K562 (cell line): ENCODE data around the gene ALS2. TPM values are rescaled to one million over a fixed set of nuclear protein-coding genes. Genes with fewer than 3 reads are reported as not detected.

Source experiments
- ATAC-seq: fragments of 200-7000 bp; cut with Tn5 transposase; 3 replicates; pipeline ENCODE4 v1.9.1; 2020; ENCODE audit warnings: moderate library complexity
- BruUV-seq: library from RNA; stranded (reverse); fragments of 400-500 nt; replicated peaks from 2 replicates; lab custom pipeline; 2021; lab: Mats Ljungman, UMichigan
- CTCF ChIA-PET: fragments of 300-600 bp; formaldehyde crosslinking; extraction: SDS; loops from one replicate; lab custom pipeline; 2021; ENCODE audit warnings: low intra/inter-chr PET ratio; lab: Yijun Ruan, JAX
- POLR2A ChIA-PET: fragments of 300-600, 350-650 bp; sonication (Branson Sonifier 250); formaldehyde crosslinking; extraction: SDS; loops from one replicate; lab custom pipeline; 2021; ENCODE audit warnings: antibody characterized with exemption, inconsistent platforms; lab: Yijun Ruan, JAX
- DNase-seq, 4 experiments: peaks; one replicate each; pipeline versions ENCODE4 v3.0.0 to v3.0.0-alpha.2; 2011 to 2018; ENCODE audit warnings: low spot score in 3 of 4, mixed read lengths in 3 of 4; ENCODE audit errors: extremely low read depth in 1 of 4
- FAIRE-seq: peaks from 2 replicates; lab custom pipeline; 2011; peaks lifted over from hg19 to GRCh38; lab: Jason Lieb, UNC
- H2AFZ ChIP-seq: 2 replicates; pipeline ENCODE4 v1.6.0; 2011; ENCODE audit warnings: low read depth, low read length, control low read depth, inconsistent platforms
- H3K27ac ChIP-seq: fragments of 200-600 bp; 3 replicates; pipeline ENCODE4 v1.8.0; 2011; ENCODE audit warnings: low read depth, mild to moderate bottlenecking, control low read depth, inconsistent platforms, low read length, moderate library complexity, mixed read lengths; ENCODE audit errors: extremely low read depth
- H3K27me3 ChIP-seq, 2 experiments: fragments of 300-600 bp in 1 of 2; 2 replicates in 1 of 2; 3 replicates in 1 of 2; pipeline versions ENCODE4 v1.6.0 to v1.8.0; 2011; ENCODE audit warnings: inconsistent platforms in 2 of 2, low read length in 2 of 2, mild to moderate bottlenecking in 1 of 2, mixed read lengths in 1 of 2, moderate library complexity in 1 of 2; ENCODE audit not compliant: control insufficient read depth in 2 of 2, insufficient read depth in 2 of 2
- H3K36me3 ChIP-seq: fragments of 300-600 bp; 3 replicates; pipeline ENCODE4 v1.8.0; 2011; ENCODE audit warnings: mild to moderate bottlenecking, low read length, inconsistent platforms; ENCODE audit not compliant: control insufficient read depth, insufficient read depth
- H3K4me1 ChIP-seq, 2 experiments: fragments of 200-600 bp in 1 of 2; replicated peaks in 1 of 2; 2 replicates in 1 of 2; 3 replicates in 1 of 2; pipeline versions ENCODE4 v1.5.1 to v1.8.0; 2011; ENCODE audit warnings: inconsistent platforms in 2 of 2, low read length in 2 of 2, mild to moderate bottlenecking in 1 of 2, mixed read lengths in 1 of 2, moderate library complexity in 1 of 2; ENCODE audit not compliant: control insufficient read depth in 2 of 2, insufficient read depth in 2 of 2
- H3K4me2 ChIP-seq: 2 replicates; pipeline ENCODE4 v1.6.1; 2011; ENCODE audit warnings: low read length, control low read depth, inconsistent platforms, mixed read lengths; ENCODE audit not compliant: insufficient read depth
- H3K4me3 ChIP-seq: fragments of 200-600 bp; sonication (generic), shearing (Covaris generic); 2 replicates; pipeline ENCODE4 v1.5.1; 2016; ENCODE audit warnings: control low read depth, inconsistent platforms
- H3K79me2 ChIP-seq: fragments of 200-600 bp; 3 replicates; pipeline ENCODE4 v1.8.0; 2011; ENCODE audit warnings: low read length, inconsistent platforms; ENCODE audit not compliant: control insufficient read depth, insufficient read depth
- H3K9ac ChIP-seq, 2 experiments: 2 replicates each; pipeline versions ENCODE4 v1.6.0 to v1.6.1; 2011; ENCODE audit warnings: low read depth in 2 of 2, low read length in 2 of 2, control low read depth in 1 of 2, inconsistent platforms in 1 of 2, mild to moderate bottlenecking in 1 of 2, mixed read lengths in 1 of 2; ENCODE audit not compliant: insufficient read depth in 1 of 2
- H3K9me1 ChIP-seq: one replicate; pipeline ENCODE4 v1.6.0; 2011; ENCODE audit warnings: inconsistent platforms, mild to moderate bottlenecking, low read length, moderate library complexity; ENCODE audit not compliant: control insufficient read depth, insufficient read depth
- H3K9me3 ChIP-seq: replicated peaks from 2 replicates; pipeline ENCODE4 v1.5.1; 2011; ENCODE audit warnings: low read depth, low read length, inconsistent platforms; ENCODE audit not compliant: control insufficient read depth, insufficient read depth
- H4K20me1 ChIP-seq: replicated peaks from 2 replicates; pipeline ENCODE4 v1.6.1; 2011; ENCODE audit warnings: low read length, inconsistent platforms, mixed read lengths; ENCODE audit not compliant: control insufficient read depth, insufficient read depth
- MCM3 ChIP-seq: fragments of 450-650 bp; IDR thresholded peaks from 2 replicates; pipeline ENCODE4 v1.6.1; 2016
- NEUROD1 ChIP-seq: fragments of 150-350 bp; IDR thresholded peaks from 2 replicates; pipeline ENCODE4 v1.6.1; 2014; ENCODE audit warnings: borderline replicate concordance, low read length, low read depth; ENCODE audit not compliant: partially characterized antibody
- NFATC3 ChIP-seq: fragments of 450-650 bp; IDR thresholded peaks from 2 replicates; pipeline ENCODE4 v1.6.1; 2017; ENCODE audit warnings: mild to moderate bottlenecking
- NFIX ChIP-seq: fragments of 250-450 bp; sonication (Bioruptor Pico); IDR thresholded peaks from 2 replicates; pipeline ENCODE4 v1.4.0; 2020; ENCODE audit warnings: low read depth, mild to moderate bottlenecking, moderate library complexity
- POU5F1 ChIP-seq: fragments of 150-350 bp; IDR thresholded peaks from 2 replicates; pipeline ENCODE4 v1.6.1; 2014; ENCODE audit warnings: borderline replicate concordance, low read length, low read depth, mild to moderate bottlenecking; ENCODE audit not compliant: partially characterized antibody
- SMAD2 ChIP-seq: fragments of 150-350 bp; IDR thresholded peaks from 2 replicates; pipeline ENCODE4 v1.6.1; 2014; ENCODE audit warnings: low read depth, mild to moderate bottlenecking, low read length
- TARDBP ChIP-seq: fragments of 450-650 bp; IDR thresholded peaks from 2 replicates; pipeline ENCODE4 v1.6.1; 2016
- ZNF217 ChIP-seq: sonication (generic); formaldehyde crosslinking; IDR thresholded peaks from 2 replicates; pipeline ENCODE4 v1.8.0; 2022; ENCODE audit warnings: mild to moderate bottlenecking, missing genetic modification reagents
- ZNF586 ChIP-seq: fragments of 450-650 bp; formaldehyde crosslinking; conservative IDR thresholded peaks from 2 replicates; pipeline ENCODE4 v1.4.0; 2020; ENCODE audit warnings: mild to moderate bottlenecking, moderate library complexity
- WGBS: fragments of 100-300 bp; shearing (Covaris generic); methylation state at CpG from one replicate; pipeline ENCODE4 v1.1.6; 2016; ENCODE audit warnings: low coverage, mixed read lengths; ENCODE audit not compliant: insufficient coverage; ENCODE audit errors: missing lambda C conversion rate; 5-methylcytosine and 5-hydroxymethylcytosine counted together
- in situ Hi-C: fragments of 300-500 bp; cut with MboI; formaldehyde crosslinking; loops from 4 replicates; pipeline ENCODE4 v1.15.0; 2018; ENCODE audit warnings: inconsistent platforms, mixed read lengths
- intact Hi-C: fragments of 100-400 bp; cut with micrococcal nuclease; formaldehyde crosslinking; loops from 2 replicates; pipeline ENCODE4 v1.14.2; 2022
- polyA plus RNA-seq, 8 experiments: library from polyadenylated mRNA; depleted of rRNA in 4 of 8; stranded (reverse) in 5 of 8; unstranded in 3 of 8; fragments of >200 nt; fragmentation: Nextera tagmentation in 2 of 8; fragmentation: Illumina TruSeq in 1 of 8; extraction: Ambion mirVana in 2 of 8; extraction: Trizol in 1 of 8; gene quantifications; 2 replicates each; pipeline versions ENCODE4 v1.2.1 to v1.2.3, GENCODE V29; 2011 to 2014; ENCODE audit warnings: inconsistent platforms in 1 of 8, missing spikeins in 1 of 8
- total RNA-seq, 7 experiments: library from RNA; depleted of rRNA in 6 of 7; stranded (reverse); fragments of >200 nt in 6 of 7; fragmentation: Illumina TruSeq in 2 of 7; extraction: Trizol in 2 of 7; gene quantifications; 2 replicates each; pipeline versions ENCODE4 v1.2.1 to v1.2.3, GENCODE V29; 2011 to 2021; ENCODE audit warnings: low replicate concordance in 1 of 7
- TF ChIP-seq, protein P1 (sequence below): fragments of 250-450 bp; sonication (Bioruptor Pico); IDR thresholded peaks from 2 replicates; pipeline ENCODE4 v1.5.0; 2021
- TF ChIP-seq, protein P2 (sequence below): fragments of 450-650 bp; IDR thresholded peaks from 2 replicates; pipeline ENCODE4 v1.6.1; 2016; ENCODE audit warnings: mild to moderate bottlenecking

The ALS2 gene
- total and polyA plus RNA-seq, 9 of the 15 experiments (the other 6 are each of a cell fraction or from before 2014, with no cell fraction given): 5.2 to 17.7 (median 11.6) TPM

DNA sequence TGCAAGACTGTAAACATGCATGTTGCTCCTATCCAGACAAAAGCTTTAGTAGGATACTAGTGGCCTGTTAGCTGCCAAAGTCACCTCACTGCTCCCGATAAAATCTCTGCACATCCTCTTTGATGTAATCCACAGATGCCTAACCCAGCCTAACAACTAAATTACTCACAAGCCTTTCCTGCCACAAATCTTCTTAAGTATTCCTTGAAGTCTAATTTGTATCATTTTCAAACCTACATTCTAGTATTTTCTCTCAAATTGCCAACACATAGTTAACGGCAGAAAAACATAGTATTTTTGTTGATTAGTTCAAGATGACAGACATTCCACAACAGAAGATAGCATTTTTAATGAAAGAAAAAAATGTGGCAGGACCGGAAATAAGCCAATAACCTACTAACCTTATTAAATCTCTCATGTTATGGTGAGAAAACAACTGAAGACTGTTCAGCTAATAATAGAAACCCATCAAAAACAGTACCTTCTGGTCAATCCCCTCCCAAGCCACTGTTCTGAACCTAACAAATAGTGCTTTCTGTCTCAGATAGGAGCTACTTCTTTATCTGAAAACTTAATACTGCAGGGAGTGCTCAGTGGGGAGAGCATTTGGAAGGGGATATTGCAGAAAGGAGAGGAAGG is 82.0 kb downstream of the ALS2 start, which contains the start of gene MPP4:
MPP4 (minus strand) TSS at position 57 of the 639 bp plus-strand sequence. CDS start 4,690 bp downstream, outside the sequence.
- Histone ChIP-seq H3K9ac (no peak within 1 kb of the TSS), H3K9me1 (no peaks in the 10 kb centered on the region), H3K27me3 (no peaks in the 10 kb centered on the region), H2AFZ (no peak within 1 kb of the TSS), H3K4me3 (no peak within 1 kb of the TSS), H3K4me2 (no peak within 1 kb of the TSS), H3K27ac (no peak within 1 kb of the TSS), H3K4me1 (no peaks in the 10 kb centered on the region; a peak in 1 of 5 replicates), H3K9me3 (no peaks in the 10 kb centered on the region), H4K20me1 (no peaks in the 10 kb centered on the region), H3K79me2 (no peaks in the 10 kb centered on the region), H3K36me3 (no peaks in the 10 kb centered on the region; the same call in 2 of the 3 replicates)
- no peak for ATAC-seq
- no peak for FAIRE-seq
- ChIA-PET CTCF (no interaction called here), POLR2A (no interaction called here)
- no TSS peak for BruUV-seq
- TF ChIP-seq ZNF586: no peak
- no peak for TF ChIP-seq POU5F1
- in situ Hi-C loops: no loop called here
- 52% methylated on average over 3 of the region's 3 CpGs for WGBS
- intact Hi-C loops: no loop called here
- no peak for DNase-seq

DNA sequence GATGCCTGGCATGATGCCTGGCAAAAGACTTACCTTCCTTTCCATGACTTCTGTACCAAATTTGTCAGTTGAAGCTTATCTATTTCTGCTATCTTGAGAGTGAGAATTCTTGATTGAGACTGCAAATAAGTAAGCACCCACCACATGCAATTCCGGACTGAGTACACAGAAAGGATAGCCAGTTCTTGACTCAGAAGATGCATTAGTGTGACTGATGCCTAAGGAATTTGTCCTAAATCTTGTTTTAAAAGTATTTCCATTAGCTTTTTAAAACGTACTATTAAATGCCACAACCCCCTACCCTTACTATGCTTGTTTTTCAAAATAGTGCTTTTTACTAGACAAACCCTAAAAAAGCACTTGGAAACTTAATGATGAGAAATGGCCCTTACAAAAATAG is 82.8 kb downstream of the ALS2 start:
- no peaks in the 10 kb centered on the region for H3K27me3 ChIP-seq
- H3K36me3 ChIP-seq: no peaks in the 10 kb centered on the region; the same call in 2 of the 3 replicates
- no peak overlapping the region for H3K9ac ChIP-seq
- H3K79me2 ChIP-seq: no peaks in the 10 kb centered on the region
- H3K9me1 ChIP-seq: no peaks in the 10 kb centered on the region
- ChIA-PET POLR2A (no interaction called here), CTCF (no interaction called here)
- whole genome bisulfite sequencing: 3% methylated on average over 2 of the region's 2 CpGs
- no peak overlapping the region for H3K27ac ChIP-seq
- FAIRE-seq (no peak), ATAC-seq (no peak), DNase-seq (no peak)
- H4K20me1 ChIP-seq: no peaks in the 10 kb centered on the region
- no TSS peak for BruUV-seq
- intact Hi-C loops: no loop called here
- H3K4me2 ChIP-seq: no peak overlapping the region
- no peaks in the 10 kb centered on the region for H3K9me3 ChIP-seq
- in situ Hi-C loops: no loop called here
- no peaks in the 10 kb centered on the region; a peak in 1 of 5 replicates for H3K4me1 ChIP-seq
- no peak overlapping the region for H3K4me3 ChIP-seq
- H2AFZ ChIP-seq: no peak overlapping the region
- TF ChIP-seq SMAD2 (no peak), ZNF217 (CRISPR knock-in tag) (no peak), TARDBP (no peak), MCM3 (no peak), NEUROD1 (no peak), NFATC3 (no peak), NFIX (CRISPR knock-in tag) (no peak)
- TF ChIP-seq, protein P1, sequence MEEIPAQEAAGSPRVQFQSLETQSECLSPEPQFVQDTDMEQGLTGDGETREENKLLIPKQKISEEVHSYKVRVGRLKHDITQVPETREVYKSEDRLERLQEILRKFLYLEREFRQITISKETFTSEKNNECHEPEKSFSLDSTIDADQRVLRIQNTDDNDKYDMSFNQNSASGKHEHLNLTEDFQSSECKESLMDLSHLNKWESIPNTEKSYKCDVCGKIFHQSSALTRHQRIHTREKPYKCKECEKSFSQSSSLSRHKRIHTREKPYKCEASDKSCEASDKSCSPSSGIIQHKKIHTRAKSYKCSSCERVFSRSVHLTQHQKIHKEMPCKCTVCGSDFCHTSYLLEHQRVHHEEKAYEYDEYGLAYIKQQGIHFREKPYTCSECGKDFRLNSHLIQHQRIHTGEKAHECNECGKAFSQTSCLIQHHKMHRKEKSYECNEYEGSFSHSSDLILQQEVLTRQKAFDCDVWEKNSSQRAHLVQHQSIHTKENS (CRISPR knock-in tag): no peak
- TF ChIP-seq, protein P2, sequence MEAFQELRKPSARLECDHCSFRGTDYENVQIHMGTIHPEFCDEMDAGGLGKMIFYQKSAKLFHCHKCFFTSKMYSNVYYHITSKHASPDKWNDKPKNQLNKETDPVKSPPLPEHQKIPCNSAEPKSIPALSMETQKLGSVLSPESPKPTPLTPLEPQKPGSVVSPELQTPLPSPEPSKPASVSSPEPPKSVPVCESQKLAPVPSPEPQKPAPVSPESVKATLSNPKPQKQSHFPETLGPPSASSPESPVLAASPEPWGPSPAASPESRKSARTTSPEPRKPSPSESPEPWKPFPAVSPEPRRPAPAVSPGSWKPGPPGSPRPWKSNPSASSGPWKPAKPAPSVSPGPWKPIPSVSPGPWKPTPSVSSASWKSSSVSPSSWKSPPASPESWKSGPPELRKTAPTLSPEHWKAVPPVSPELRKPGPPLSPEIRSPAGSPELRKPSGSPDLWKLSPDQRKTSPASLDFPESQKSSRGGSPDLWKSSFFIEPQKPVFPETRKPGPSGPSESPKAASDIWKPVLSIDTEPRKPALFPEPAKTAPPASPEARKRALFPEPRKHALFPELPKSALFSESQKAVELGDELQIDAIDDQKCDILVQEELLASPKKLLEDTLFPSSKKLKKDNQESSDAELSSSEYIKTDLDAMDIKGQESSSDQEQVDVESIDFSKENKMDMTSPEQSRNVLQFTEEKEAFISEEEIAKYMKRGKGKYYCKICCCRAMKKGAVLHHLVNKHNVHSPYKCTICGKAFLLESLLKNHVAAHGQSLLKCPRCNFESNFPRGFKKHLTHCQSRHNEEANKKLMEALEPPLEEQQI: no peak
